ENCODE results near the gene APC.
A peak's percentile ranks its signal among the peaks of the same experiment; 100 is the strongest.
"Not testable (repeated sequence)": the region's sequence is repeated elsewhere in the genome, so short reads cannot be mapped to it uniquely, and the experiment has no call there.

Gene APC

DNA sequence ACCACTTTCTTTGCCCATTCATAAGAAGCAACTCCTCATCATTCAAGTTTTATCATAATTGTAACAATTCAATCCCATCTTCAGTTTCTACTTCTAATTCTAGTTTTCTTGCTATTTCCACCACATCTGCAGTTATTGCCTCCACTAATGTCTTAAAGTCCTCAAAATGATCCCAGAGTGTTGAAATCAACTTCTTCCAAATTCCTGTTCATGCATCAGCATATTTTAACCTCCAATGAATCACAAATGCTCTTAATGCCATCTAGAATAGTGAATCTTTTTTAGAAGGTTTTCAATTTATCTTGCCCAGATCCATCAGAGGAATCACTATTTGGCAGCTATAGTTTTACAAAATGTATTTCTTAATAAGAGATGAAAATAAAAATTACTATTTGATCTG is 120.2 kb downstream of the APC start:
- DNase-seq (ENCODE audit: low spot score), result no peak

DNA sequence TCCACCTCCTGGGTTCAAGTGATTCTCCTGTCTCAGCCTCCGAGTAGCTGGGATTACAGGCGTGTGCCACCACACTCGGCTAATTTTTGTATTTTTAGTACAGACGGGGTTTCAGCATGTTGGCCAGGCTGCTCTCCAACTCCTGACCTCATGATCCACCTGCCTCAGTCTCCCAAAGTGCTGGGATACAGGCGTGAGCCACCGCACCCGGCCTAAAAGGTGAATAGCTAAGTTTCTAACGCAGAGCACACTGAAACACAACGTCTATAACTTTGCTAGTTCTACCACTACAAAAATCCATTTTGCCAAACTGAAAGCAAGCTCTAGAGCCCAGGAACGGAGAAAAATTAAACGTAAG is 122.9 kb downstream of the APC start:
- DNase-seq (ENCODE audit: low spot score), result not testable (repeated sequence)

- DNase-seq (ENCODE audit: low spot score), result peak; percentile 94
Measured at GRCh38 chr5:112860929-112861637, 123.4 kb downstream of the APC start, which contains the start of gene SRP19. SRP19 (plus strand) TSS chr5:112861287; CDS start chr5:112861377, 90 bp downstream.

DNA sequence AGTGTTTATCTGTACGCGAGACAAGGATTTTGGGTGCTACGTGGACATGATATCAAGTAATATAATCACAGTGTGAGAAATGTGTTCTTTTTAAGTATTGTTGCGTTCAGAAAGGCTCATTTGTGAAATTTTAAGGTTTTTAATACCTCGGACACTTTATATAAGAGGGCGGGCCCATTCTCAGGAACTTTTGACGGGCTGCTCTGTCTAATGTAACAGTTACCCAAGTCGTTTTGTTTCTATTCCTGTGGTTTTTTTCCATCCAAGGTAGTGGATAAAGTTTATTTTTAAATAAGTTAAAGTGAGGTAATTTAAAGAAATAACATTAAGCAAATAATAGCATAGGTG is 123.9 kb downstream of the APC start:
- DNase-seq (ENCODE audit: low spot score), result no peak

GRCh38 chr5:112862085-112862484 is 124.4 kb downstream of the APC start:
- peak; percentile 44 for DNase-seq (ENCODE audit: low spot score)

GRCh38 chr5:112863549-112863948 is 125.9 kb downstream of the APC start:
- no peak for DNase-seq (ENCODE audit: low spot score)

GRCh38 chr5:112865128-112865527 is 127.4 kb downstream of the APC start:
- no peak for DNase-seq (ENCODE audit: low spot score)

- no peak for DNase-seq (ENCODE audit: low spot score)
Measured at GRCh38 chr5:112866739-112867138, 129.1 kb downstream of the APC start.

DNA sequence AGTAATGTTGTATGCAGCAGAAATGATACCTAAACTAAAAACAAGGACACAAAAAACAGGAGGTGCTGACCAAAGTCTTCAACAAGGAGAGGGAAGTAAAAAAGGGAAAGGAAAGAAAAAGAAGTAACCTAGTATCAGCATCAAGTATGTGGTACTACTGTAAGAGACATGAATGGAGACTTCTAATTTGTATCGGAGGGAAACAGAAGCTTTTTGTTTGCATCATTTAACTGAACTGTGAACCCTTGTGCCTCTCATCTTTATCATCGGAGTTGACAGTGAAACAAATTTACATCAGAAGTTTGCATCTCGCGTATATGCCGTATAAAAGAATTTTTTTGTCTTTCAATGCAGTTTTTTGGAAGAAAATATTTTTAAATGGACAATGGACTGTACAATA is 129.7 kb downstream of the APC start:
- no peak for DNase-seq (ENCODE audit: low spot score)

DNA sequence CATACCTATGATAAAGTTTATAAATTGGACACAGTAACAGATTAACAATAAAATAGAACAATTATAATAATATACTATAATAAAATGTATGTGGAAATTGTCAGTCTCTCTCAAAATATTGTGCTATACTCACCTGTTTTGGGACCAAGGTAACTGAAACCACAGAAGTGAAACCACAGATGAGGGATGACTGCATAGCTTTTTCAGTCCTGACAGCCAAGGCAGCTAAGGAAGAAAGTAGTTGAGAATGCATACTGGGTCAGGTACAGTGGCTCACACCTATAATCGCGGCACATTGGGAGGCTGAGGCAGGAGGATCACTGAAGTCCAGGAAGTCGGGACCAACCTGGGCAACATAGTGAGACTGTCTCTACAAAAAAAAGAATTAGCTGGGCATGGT is 132.3 kb downstream of the APC start:
- DNase-seq (ENCODE audit: low spot score), result no peak

GRCh38 chr5:112870966-112871365 is 133.3 kb downstream of the APC start:
- no peak for DNase-seq (ENCODE audit: low spot score)

GRCh38 chr5:112876362-112876761 is 138.7 kb downstream of the APC start:
- DNase-seq (ENCODE audit: low spot score), result no peak

DNA sequence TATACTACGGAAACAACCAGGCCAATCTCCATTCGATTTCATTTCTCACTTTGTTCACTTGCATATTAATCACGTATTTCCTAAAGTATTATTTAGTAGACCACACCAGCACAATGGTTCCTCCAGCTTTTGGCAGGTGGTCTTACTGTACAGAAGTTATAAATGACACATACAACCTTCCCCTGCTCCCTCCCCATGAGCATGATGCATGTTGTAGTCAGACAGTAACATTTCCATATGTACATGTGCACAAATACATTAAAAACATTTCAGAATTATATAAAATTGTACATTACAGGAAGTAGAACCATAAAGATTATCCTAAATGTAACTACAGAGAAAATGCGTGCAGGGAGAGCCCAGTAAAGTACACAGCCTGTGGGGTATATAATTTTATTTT is 140.4 kb downstream of the APC start:
- no peak for DNase-seq (ENCODE audit: low spot score)

DNA sequence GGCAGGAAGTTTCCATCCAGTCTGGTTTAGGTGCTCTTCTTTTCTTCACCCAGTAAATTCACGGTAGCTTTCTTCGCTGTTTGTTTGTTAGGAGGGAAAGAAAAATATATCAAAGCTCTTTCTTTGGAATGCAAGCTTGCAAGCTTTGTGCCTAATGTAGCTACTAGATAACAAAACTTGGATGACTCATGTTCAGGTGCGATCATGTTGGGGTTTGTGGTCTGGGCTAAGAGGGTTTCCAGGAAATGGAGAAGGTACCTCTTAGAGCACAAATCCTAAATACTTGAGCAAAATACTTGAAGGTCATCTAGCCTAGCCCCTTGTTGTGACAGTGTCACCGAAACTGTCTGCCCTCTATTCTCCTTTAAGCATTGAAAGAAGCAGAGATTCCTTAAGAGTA is 141.1 kb downstream of the APC start:
- no peak for DNase-seq (ENCODE audit: low spot score)

DNA sequence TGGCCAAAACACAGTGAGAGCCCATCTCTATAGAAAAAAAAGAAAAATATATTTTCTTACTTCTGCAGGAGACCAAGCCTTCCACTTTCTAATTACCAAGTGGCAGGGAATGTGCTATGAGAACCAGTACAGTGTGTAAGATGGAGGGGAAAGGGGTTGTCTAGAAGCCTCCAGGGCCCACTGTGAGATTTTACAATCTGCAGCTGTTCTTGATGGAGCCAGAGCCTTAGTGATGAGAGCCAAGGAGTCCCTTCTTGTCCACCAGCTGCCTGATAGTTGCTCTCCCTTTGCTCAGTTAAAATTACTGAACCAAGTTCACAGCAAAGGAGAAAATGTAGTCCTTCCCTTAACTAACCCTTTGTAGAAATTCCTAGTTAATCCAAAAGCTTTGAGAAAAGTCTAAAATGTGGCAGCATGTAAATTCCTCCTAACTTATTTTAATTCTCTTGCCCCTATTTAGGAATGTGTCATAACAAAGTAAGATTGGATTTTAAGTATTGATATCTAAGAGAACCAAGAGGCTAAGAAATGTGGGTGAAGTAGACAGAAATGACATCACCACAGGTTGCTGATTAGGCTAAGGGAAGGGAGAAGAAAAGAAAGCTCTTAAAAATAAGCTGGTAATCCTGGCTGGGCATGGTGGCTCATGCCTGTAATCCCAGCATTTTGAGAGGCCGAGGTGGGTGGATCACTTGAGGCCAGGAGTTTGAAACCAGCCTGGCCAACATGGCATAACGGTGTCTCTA is 142.7 kb downstream of the APC start:
- no peak for DNase-seq (ENCODE audit: low spot score)

- no peak for DNase-seq (ENCODE audit: low spot score)
Measured at GRCh38 chr5:112883192-112883591, 145.5 kb downstream of the APC start.

DNA sequence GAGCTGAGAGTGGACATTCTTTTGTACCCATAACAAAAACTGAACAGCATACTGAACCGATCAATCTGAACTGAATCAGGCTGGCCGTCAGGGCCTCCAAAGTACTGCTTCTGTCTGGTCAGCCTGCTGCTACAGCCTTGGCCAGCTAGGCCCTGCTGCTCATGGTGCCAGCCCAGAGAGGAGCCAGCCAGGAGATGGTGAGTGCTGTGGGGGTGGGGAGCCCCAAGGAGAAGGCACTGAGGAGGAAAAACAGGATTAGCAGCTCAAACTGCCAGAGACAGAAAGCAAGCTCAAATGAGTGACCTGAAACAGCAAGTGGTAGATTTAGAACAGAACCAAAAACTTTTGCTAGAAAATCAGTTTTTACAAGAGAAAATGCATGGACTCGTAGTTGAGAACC is 147.3 kb downstream of the APC start:
- no peak for DNase-seq (ENCODE audit: low spot score)

GRCh38 chr5:112886975-112887374 is 149.3 kb downstream of the APC start:
- no peak for DNase-seq (ENCODE audit: low spot score)

DNA sequence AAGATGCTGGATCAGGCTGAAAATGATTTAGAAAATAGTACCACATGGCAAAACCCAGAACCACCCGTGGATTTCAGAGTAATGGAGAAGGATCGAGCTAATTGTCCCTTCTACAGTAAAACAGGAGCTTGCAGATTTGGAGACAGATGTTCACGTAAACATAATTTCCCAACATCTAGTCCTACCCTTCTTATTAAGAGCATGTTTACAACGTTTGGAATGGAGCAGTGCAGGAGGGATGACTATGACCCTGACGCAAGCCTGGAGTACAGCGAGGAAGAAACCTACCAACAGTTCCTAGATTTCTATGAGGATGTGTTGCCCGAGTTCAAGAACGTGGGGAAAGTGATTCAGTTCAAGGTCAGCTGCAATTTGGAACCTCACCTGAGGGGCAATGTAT is 154.4 kb downstream of the APC start:
- DNase-seq (ENCODE audit: low spot score), result not testable (repeated sequence)

GRCh38 chr5:112892776-112893175 is 155.1 kb downstream of the APC start:
- no peak for DNase-seq (ENCODE audit: low spot score)

DNA sequence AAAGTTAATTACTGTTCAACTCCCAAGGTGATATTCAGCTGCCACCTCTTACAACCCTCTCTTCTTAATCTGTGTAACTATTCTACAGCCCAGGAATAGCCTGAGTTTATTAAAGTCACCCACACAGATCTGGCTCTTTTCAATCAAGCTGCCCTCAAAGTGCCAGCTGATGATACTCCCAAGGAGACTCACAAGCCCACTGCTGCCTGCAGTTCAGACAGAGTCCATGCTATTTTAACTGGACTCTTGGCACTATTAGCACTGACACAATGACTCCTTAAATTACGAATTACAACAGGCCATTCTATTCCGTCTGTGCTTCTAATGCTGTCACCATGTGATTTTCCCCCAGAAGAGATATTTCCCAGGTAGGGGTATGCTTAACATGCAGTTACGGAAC is 158.0 kb downstream of the APC start:
- no peak for DNase-seq (ENCODE audit: low spot score)

All from D341Med (cell line).